OCI-LY7 (cell line): ENCODE measurements around the gene TTLL9. TPM values are rescaled to one million over a fixed set of nuclear protein-coding genes. Genes with fewer than 3 reads are reported as not detected.

Experiments
- BruUV-seq: library from RNA; stranded (reverse); fragments of 400-500 nt; replicated peaks from 2 replicates; lab custom pipeline; 2021; lab: Mats Ljungman, UMichigan
- CTCF ChIA-PET: fragments of 300-600 bp; sonication (Branson Sonifier 250); formaldehyde crosslinking; loops from one replicate; lab custom pipeline; 2022; ENCODE audit warnings: antibody characterized with exemption; ENCODE audit not compliant: unreplicated experiment; lab: Charles Lee
- POLR2A ChIA-PET: fragments of 300-600 bp; sonication (Branson Sonifier 250); formaldehyde crosslinking; loops from one replicate; lab custom pipeline; 2022; ENCODE audit warnings: antibody characterized with exemption; lab: Charles Lee
- DNase-seq: peaks from one replicate; pipeline ENCODE4 v3.0.0-alpha.2; 2015; ENCODE audit warnings: low spot score
- H2AFZ ChIP-seq: fragments of 200-600 bp; sonication (generic), shearing (Covaris generic); 2 replicates; pipeline ENCODE4 v1.6.1; 2014; ENCODE audit warnings: mild to moderate bottlenecking, antibody characterized with exemption, low read length, moderate library complexity
- H3K27ac ChIP-seq: fragments of 200-600 bp; sonication (generic); 2 replicates; pipeline ENCODE4 v1.5.1; 2014; ENCODE audit warnings: mixed run types, low read depth, mild to moderate bottlenecking, moderate library complexity, low read length, inconsistent platforms; ENCODE audit not compliant: poor library complexity, severe bottlenecking
- H3K36me3 ChIP-seq: fragments of 200-600 bp; sonication (generic); 2 replicates; pipeline ENCODE4 v1.6.1; 2014; ENCODE audit warnings: mild to moderate bottlenecking, antibody characterized with exemption, low read length, moderate library complexity, mixed read lengths; ENCODE audit not compliant: insufficient read depth
- H3K4me1 ChIP-seq: fragments of 200-600 bp; sonication (generic); 2 replicates; pipeline ENCODE4 v1.5.1; 2014; ENCODE audit warnings: mild to moderate bottlenecking, low read length; ENCODE audit not compliant: insufficient read depth, poor library complexity, severe bottlenecking
- H3K4me2 ChIP-seq: fragments of 200-600 bp; sonication (generic); 2 replicates; pipeline ENCODE4 v1.6.1; 2014; ENCODE audit warnings: mild to moderate bottlenecking, low read length
- H3K4me3 ChIP-seq: fragments of 200-600 bp; sonication (generic); 2 replicates; pipeline ENCODE4 v1.5.1; 2014; ENCODE audit warnings: mild to moderate bottlenecking, low read depth, low read length; ENCODE audit not compliant: poor library complexity, severe bottlenecking
- H3K79me2 ChIP-seq: fragments of 200-600 bp; sonication (generic); 2 replicates; pipeline ENCODE4 v1.6.1; 2016; ENCODE audit warnings: low read depth, mild to moderate bottlenecking, low read length, moderate library complexity, mixed read lengths; ENCODE audit not compliant: insufficient read depth
- H3K9me2 ChIP-seq: fragments of 200-600 bp; sonication (generic); 2 replicates; pipeline ENCODE4 v1.6.1; 2016; ENCODE audit warnings: mild to moderate bottlenecking, low read length, mixed read lengths; ENCODE audit not compliant: insufficient read depth
- H3K9me3 ChIP-seq: fragments of 200-600 bp; sonication (generic); 2 replicates; pipeline ENCODE4 v1.6.1; 2014; ENCODE audit warnings: mild to moderate bottlenecking, mixed run types, low read length, mixed read lengths
- H4K20me1 ChIP-seq: fragments of 200-600 bp; sonication (generic); 2 replicates; pipeline ENCODE4 v1.6.1; 2014; ENCODE audit warnings: mild to moderate bottlenecking, antibody characterized with exemption, low read length, moderate library complexity, mixed read lengths; ENCODE audit not compliant: insufficient read depth
- EZH2phosphoT487 ChIP-seq: fragments of 200-600 bp; sonication (generic); IDR thresholded peaks from 2 replicates; pipeline ENCODE4 v1.6.1; 2018; ENCODE audit warnings: low read depth, borderline replicate concordance, mild to moderate bottlenecking, mixed run types, antibody characterized with exemption, low read length, moderate library complexity, mixed read lengths
- intact Hi-C: fragments of 100-400 bp; cut with micrococcal nuclease; formaldehyde crosslinking; loops from one replicate; pipeline ENCODE4 v1.10.0; 2022; ENCODE audit not compliant: unreplicated experiment
- total RNA-seq, 2 experiments: library from RNA; depleted of rRNA in 1 of 2; stranded (reverse); fragments of >200 nt in 1 of 2; shearing (Covaris generic) in 1 of 2; gene quantifications; 2 replicates each; pipeline ENCODE4 v1.2.3, GENCODE V29; 2014 to 2022
- TF ChIP-seq, protein P1 (sequence below): fragments of 200-600 bp; sonication (generic); conservative IDR thresholded peaks from 2 replicates; pipeline ENCODE4 v1.5.1; 2014; ENCODE audit warnings: mild to moderate bottlenecking, antibody characterized with exemption, low read length, moderate library complexity, mixed read lengths

The TTLL9 gene
- total RNA-seq, 2 experiments from 2014 or later, result not detected

DNA sequence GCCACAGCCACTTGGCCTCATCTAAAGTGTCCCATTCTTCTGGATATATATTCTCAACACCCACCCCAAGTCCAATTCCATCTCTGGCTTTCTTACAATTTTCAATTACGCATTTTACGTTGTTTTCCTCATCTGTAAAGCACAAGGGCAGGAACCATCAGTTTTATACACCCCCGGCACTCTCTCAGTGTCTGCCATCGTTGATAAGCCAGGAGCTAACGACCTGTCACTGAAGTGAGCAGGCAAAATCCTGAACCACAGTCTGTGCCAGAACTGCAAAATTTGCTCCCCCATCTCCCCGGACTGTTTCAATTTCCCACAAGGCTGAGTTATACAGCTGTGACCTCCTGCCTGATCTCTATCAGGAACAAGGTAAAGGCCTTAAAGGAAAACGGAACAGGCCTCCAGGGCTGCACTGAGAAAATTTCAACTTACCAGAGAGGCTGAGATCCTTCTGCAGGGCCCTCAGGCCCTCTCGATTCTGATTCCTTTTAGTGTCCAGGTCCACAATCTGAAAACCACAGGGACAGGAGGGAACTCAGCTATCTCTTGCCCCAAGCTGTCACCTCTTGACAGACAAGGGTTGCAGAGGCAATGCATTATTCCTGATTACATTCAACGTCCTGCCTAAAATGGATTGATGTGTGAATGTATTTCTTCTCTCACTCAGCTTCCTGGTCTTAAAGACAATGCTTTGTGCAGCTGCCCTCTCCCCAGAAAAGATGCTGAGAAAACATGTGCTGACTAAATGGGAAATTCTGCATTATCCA is 79.6 kb downstream of the TTLL9 start:
- no peak overlapping the region for H3K27ac ChIP-seq
- ChIA-PET POLR2A (interaction anchor here (0.5 kb wide), 1 partner anchor 28 kb away, joined by 4 read pairs; no protein-coding TSS in a partner anchor), CTCF (interaction anchor here (2.5 kb wide), 1 partner anchor 67 kb away, joined by 7 read pairs; no protein-coding TSS in a partner anchor)
- peaks cover 23% of the 10 kb centered on the region for H3K79me2 ChIP-seq
- intact Hi-C loops, result loop anchor here (5.0 kb wide), 1 partner anchor 157 kb away; the partner anchor contains the start of gene TM9SF4
- H3K9me3 ChIP-seq, result peaks cover 13% of the 10 kb centered on the region
- no peak overlapping the region for H2AFZ ChIP-seq
- DNase-seq, result no peak
- no TSS peak for BruUV-seq
- peak overlapping the region; percentile 85 for H3K4me2 ChIP-seq
- peak overlapping the region; percentile 79 for H3K4me3 ChIP-seq
- H3K9me2 ChIP-seq, result no peaks in the 10 kb centered on the region
- TF ChIP-seq EZH2phosphoT487, result no peak
- TF ChIP-seq, protein P1, sequence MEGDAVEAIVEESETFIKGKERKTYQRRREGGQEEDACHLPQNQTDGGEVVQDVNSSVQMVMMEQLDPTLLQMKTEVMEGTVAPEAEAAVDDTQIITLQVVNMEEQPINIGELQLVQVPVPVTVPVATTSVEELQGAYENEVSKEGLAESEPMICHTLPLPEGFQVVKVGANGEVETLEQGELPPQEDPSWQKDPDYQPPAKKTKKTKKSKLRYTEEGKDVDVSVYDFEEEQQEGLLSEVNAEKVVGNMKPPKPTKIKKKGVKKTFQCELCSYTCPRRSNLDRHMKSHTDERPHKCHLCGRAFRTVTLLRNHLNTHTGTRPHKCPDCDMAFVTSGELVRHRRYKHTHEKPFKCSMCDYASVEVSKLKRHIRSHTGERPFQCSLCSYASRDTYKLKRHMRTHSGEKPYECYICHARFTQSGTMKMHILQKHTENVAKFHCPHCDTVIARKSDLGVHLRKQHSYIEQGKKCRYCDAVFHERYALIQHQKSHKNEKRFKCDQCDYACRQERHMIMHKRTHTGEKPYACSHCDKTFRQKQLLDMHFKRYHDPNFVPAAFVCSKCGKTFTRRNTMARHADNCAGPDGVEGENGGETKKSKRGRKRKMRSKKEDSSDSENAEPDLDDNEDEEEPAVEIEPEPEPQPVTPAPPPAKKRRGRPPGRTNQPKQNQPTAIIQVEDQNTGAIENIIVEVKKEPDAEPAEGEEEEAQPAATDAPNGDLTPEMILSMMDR, result no peak
- peaks cover 13% of the 10 kb centered on the region for H3K4me1 ChIP-seq
- 0 out of 2 replicates have a peak, but pooled peaks cover 9% of the 10 kb centered on the region for H4K20me1 ChIP-seq
- H3K36me3 ChIP-seq, result peaks cover 55% of the 10 kb centered on the region

DNA sequence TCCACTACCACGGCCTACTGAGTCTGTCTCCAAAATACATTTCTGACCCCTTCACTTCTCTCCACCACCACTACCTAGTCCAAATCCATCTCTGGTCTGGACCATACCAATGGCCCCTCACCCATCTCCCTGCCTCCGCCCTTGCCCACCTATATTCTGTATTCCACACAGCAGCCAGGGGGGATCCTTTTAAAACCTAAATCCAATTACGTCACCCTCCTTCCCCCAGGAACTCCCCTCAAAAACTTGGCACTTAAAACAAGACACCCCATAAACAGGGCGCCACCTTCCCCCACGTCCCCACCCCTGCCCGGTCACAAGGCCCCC is 80.7 kb downstream of the TTLL9 start:
- H3K27ac ChIP-seq, result peak overlapping the region; percentile 62
- DNase-seq, result no peak
- TF ChIP-seq, protein P1, result no peak
- no peak for TF ChIP-seq EZH2phosphoT487
- H2AFZ ChIP-seq, result peak overlapping the region; percentile 40; the same call in 1 of the 2 replicates
- peak overlapping the region; percentile 79 for H3K4me3 ChIP-seq
- peaks cover 44% of the 10 kb centered on the region for H3K36me3 ChIP-seq
- peaks cover 13% of the 10 kb centered on the region for H3K9me3 ChIP-seq
- BruUV-seq, result no TSS peak
- 0 out of 2 replicates have a peak, but pooled peaks cover 9% of the 10 kb centered on the region for H4K20me1 ChIP-seq
- intact Hi-C loops, result loop anchor here (5.0 kb wide), 1 partner anchor 156 kb away; the partner anchor contains the start of gene TM9SF4
- H3K9me2 ChIP-seq, result no peaks in the 10 kb centered on the region
- peaks cover 23% of the 10 kb centered on the region for H3K79me2 ChIP-seq
- peaks cover 13% of the 10 kb centered on the region for H3K4me1 ChIP-seq
- peak overlapping the region; percentile 85 for H3K4me2 ChIP-seq
- ChIA-PET POLR2A (interaction anchor here (0.9 to 1.6 kb wide), 2 partner anchors 71 to 91 kb away, joined by 3 to 4 read pairs; no protein-coding TSS in a partner anchor), CTCF (interaction anchor here (0.9 to 2.5 kb wide), 2 partner anchors 66 to 97 kb away, joined by 4 to 7 read pairs; no protein-coding TSS in a partner anchor)
